ENCODE measurements around the gene AMBRA1.
"Not testable (repeated sequence)": the region's sequence is repeated elsewhere in the genome, so short reads cannot be mapped to it uniquely, and the experiment has no call there.

Gene AMBRA1

DNA sequence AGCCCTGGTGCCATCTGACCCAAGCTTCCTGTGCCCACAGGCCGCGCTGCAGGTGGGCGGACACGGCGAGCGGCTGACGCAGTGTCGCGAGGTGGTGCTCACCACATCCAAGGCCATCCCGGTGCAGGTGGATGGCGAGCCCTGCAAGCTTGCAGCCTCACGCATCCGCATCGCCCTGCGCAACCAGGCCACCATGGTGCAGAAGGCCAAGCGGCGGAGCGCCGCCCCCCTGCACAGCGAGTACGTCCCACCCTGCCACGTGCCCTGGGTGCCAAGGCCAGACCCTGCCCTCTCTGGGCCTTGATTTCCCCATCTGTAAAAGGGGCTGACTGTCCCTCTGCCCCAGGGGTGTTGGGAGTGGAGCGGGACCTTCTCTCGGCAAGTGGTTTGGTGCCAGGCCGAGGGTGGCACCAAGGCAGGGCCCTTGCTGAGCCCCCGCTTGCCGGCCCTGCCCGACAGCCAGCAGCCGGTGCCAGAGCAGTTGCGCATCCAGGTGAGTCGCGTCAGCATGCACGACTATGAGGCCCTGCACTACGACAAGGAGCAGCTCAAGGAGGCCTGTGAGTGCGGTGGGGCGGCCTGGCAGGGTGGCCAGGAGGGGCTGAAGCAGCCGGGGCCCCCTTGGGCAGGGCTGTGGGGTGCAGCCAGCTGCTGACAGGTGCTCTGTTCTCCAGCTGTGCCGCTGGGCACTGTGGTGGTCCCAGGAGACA, 218.3 kb downstream of the AMBRA1 start:
- H3K4me1 ChIP-seq (ENCODE audit: control insufficient read depth in 1 of 2, insufficient read depth in 2 of 2, low read length in 2 of 2) = peaks cover 0 to 4% of the 10 kb centered on the region in 2 donors
- H3K4me3 ChIP-seq (ENCODE audit: low read depth in 1 of 2, low read length in 2 of 2) = no peak overlapping the region
- H3K27ac ChIP-seq (ENCODE audit: low read depth, low read length) = no peak overlapping the region
- no peaks in the 10 kb centered on the region for H3K9me3 ChIP-seq (ENCODE audit: control insufficient read depth in 1 of 2, low read length in 2 of 2)
- no peaks in the 10 kb centered on the region for H3K27me3 ChIP-seq (ENCODE audit: control insufficient read depth in 1 of 2, insufficient read depth in 2 of 2, low read length in 2 of 2)
- H3K36me3 ChIP-seq (ENCODE audit: control insufficient read depth in 1 of 2, insufficient read depth in 2 of 2, low read length in 2 of 2) = peaks cover 10 to 64% of the 10 kb centered on the region in 2 donors
- no peak overlapping the region for H3K9ac ChIP-seq (ENCODE audit: low read depth in 1 of 2, low read length in 2 of 2)

DNA sequence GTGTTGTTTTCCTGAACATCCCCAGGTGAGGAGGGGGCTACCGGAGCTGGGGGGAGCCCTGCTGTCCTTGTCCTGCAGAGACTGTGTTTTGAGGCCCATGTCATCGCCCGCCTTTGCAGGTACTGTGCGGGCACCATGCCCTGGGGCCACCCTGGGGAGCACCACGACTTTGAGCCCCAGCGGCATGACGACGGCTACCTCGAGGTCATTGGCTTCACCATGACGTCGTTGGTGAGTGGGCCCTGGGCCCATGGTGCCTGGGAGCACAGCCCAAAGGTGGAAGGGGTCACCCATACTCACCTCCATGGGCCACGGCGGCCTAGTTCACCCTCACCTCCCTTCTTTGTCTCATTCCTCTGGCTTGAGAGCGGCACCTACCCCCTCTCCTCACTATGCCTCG, 219.0 kb downstream of the AMBRA1 start:
- Histone ChIP-seq H3K4me3 (ENCODE audit: low read depth in 1 of 2, low read length in 2 of 2) (no peak overlapping the region), H3K9ac (ENCODE audit: low read depth in 1 of 2, low read length in 2 of 2) (no peak overlapping the region), H3K4me1 (ENCODE audit: control insufficient read depth in 1 of 2, insufficient read depth in 2 of 2, low read length in 2 of 2) (peaks cover 0 to 4% of the 10 kb centered on the region in 2 donors), H3K27me3 (ENCODE audit: control insufficient read depth in 1 of 2, insufficient read depth in 2 of 2, low read length in 2 of 2) (no peaks in the 10 kb centered on the region), H3K9me3 (ENCODE audit: control insufficient read depth in 1 of 2, low read length in 2 of 2) (no peaks in the 10 kb centered on the region), H3K27ac (ENCODE audit: low read depth, low read length) (no peak overlapping the region), H3K36me3 (ENCODE audit: control insufficient read depth in 1 of 2, insufficient read depth in 2 of 2, low read length in 2 of 2) (peaks cover 17 to 70% of the 10 kb centered on the region in 2 donors)

DNA sequence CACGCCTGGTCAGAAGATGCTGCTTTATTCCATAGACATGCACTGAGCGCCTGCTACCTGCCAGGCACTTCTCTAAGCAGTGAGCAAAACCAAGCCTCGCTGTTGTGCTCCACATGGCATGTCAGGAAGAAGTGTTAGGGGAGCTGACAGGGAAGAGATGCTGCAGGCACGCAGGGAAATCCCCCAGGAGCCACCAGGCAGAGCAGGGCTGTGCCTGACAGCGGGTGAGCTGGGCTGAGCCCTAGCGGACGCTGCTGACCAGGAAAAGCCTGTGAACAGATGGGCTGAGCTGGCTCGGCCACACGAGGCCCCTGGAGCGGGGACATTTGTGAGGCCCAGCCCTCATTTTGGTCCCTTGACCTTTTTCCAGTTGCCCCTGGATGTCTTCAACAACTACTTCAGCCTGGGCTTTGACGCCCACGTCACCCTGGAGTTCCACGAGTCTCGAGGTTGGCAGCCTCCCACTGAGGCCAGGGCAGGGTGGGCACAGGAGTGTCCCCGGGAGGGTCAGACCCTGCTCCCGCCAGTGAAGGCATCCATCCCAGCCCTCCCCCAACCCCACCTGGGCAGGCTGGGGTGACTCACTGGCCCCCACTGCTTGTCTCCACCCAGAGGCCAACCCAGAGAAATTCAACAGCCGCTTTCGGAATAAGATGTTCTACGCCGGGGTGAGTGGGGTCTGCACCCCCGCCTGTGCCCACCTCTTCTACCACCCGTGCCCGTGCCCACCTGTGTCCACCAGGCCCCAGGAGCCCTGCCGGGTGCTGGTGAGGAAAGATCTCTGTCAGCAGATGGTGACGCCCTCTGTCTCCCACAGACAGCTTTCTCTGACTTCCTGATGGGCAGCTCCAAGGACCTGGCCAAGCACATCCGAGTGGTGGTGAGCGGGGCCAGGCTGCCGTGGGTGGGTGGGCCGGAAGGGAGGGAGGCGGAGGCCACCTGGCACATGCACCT, 219.8 kb downstream of the AMBRA1 start:
- Histone ChIP-seq H3K9ac (ENCODE audit: low read depth in 1 of 2, low read length in 2 of 2) (no peak overlapping the region), H3K4me1 (ENCODE audit: control insufficient read depth in 1 of 2, insufficient read depth in 2 of 2, low read length in 2 of 2) (peaks cover 0 to under 1% of the 10 kb centered on the region in 2 donors), H3K27ac (ENCODE audit: low read depth, low read length) (no peak overlapping the region), H3K9me3 (ENCODE audit: control insufficient read depth in 1 of 2, low read length in 2 of 2) (no peaks in the 10 kb centered on the region), H3K4me3 (ENCODE audit: low read depth in 1 of 2, low read length in 2 of 2) (no peak overlapping the region), H3K27me3 (ENCODE audit: control insufficient read depth in 1 of 2, insufficient read depth in 2 of 2, low read length in 2 of 2) (no peaks in the 10 kb centered on the region), H3K36me3 (ENCODE audit: control insufficient read depth in 1 of 2, insufficient read depth in 2 of 2, low read length in 2 of 2) (peaks cover 24 to 76% of the 10 kb centered on the region in 2 donors)

DNA sequence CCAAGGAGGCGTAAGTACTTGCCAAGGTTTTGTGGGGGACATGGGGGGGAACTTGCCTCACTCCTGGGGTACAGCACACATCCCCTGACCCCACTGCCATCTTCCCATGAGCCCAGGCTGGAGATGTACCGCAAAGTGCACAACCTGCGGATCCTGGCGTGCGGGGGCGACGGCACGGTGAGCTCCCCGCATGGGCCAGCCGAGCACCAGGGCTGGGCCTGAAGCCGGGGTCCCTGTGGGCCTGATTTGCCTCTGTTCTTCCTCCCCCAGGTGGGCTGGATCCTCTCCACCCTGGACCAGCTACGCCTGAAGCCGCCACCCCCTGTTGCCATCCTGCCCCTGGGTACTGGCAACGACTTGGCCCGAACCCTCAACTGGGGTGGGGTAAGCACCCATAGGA, 221.3 kb downstream of the AMBRA1 start:
- not testable (repeated sequence) for H3K4me1 ChIP-seq (ENCODE audit: control insufficient read depth in 1 of 2, insufficient read depth in 2 of 2, low read length in 2 of 2); H3K9me3 ChIP-seq (ENCODE audit: control insufficient read depth in 1 of 2, low read length in 2 of 2); H3K9ac ChIP-seq (ENCODE audit: low read depth in 1 of 2, low read length in 2 of 2); H3K27me3 ChIP-seq (ENCODE audit: control insufficient read depth in 1 of 2, insufficient read depth in 2 of 2, low read length in 2 of 2); H3K27ac ChIP-seq (ENCODE audit: low read depth, low read length); H3K4me3 ChIP-seq (ENCODE audit: low read depth in 1 of 2, low read length in 2 of 2)
- peaks cover 29 to 78% of the 10 kb centered on the region in 2 donors for H3K36me3 ChIP-seq (ENCODE audit: control insufficient read depth in 1 of 2, insufficient read depth in 2 of 2, low read length in 2 of 2)

DNA sequence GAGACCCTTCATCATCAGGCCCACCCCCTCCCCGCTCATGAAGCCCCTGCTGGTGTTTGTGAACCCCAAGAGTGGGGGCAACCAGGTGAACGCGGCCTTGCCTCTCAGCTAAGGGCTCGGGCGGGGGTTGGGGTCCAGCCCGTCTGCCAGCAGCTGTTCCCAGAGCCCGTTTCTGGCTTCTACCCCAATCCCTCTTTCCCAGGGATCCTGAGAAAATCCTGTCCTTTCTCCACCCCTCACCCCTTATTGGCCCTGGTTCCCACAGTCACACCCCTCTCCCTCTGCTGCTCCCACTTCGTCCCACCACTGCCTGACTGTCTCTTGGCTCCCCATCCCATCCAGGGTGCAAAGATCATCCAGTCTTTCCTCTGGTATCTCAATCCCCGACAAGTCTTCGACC, 221.7 kb downstream of the AMBRA1 start:
- Histone ChIP-seq H3K27ac (ENCODE audit: low read depth, low read length) (no peak overlapping the region), H3K36me3 (ENCODE audit: control insufficient read depth in 1 of 2, insufficient read depth in 2 of 2, low read length in 2 of 2) (peaks cover 29 to 74% of the 10 kb centered on the region in 2 donors), H3K27me3 (ENCODE audit: control insufficient read depth in 1 of 2, insufficient read depth in 2 of 2, low read length in 2 of 2) (no peaks in the 10 kb centered on the region), H3K4me1 (ENCODE audit: control insufficient read depth in 1 of 2, insufficient read depth in 2 of 2, low read length in 2 of 2) (no peaks in the 10 kb centered on the region), H3K9ac (ENCODE audit: low read depth in 1 of 2, low read length in 2 of 2) (no peak overlapping the region), H3K9me3 (ENCODE audit: control insufficient read depth in 1 of 2, low read length in 2 of 2) (no peaks in the 10 kb centered on the region), H3K4me3 (ENCODE audit: low read depth in 1 of 2, low read length in 2 of 2) (no peak overlapping the region)

DNA sequence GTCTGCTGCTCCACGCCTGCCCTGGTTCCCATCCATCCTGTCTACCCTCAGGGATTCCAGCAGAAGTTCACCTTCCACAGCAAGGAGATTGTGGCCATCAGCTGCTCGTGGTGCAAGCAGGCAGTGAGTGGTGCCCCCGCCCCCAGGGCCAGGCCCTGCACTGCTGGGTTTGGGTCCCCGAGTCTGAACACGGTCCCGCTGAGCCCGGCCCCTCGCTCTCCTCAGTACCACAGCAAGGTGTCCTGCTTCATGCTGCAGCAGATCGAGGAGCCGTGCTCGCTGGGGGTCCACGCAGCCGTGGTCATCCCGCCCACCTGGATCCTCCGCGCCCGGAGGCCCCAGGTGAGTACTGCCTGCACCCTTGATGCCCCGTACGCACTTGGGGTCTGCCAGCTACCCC, 222.6 kb downstream of the AMBRA1 start:
- not testable (repeated sequence) for H3K9me3 ChIP-seq (ENCODE audit: control insufficient read depth in 1 of 2, low read length in 2 of 2); H3K4me3 ChIP-seq (ENCODE audit: low read depth in 1 of 2, low read length in 2 of 2); H3K9ac ChIP-seq (ENCODE audit: low read depth in 1 of 2, low read length in 2 of 2); H3K27me3 ChIP-seq (ENCODE audit: control insufficient read depth in 1 of 2, insufficient read depth in 2 of 2, low read length in 2 of 2); H3K4me1 ChIP-seq (ENCODE audit: control insufficient read depth in 1 of 2, insufficient read depth in 2 of 2, low read length in 2 of 2); H3K27ac ChIP-seq (ENCODE audit: low read depth, low read length)
- peaks cover 25 to 67% of the 10 kb centered on the region in 2 donors for H3K36me3 ChIP-seq (ENCODE audit: control insufficient read depth in 1 of 2, insufficient read depth in 2 of 2, low read length in 2 of 2)

DNA sequence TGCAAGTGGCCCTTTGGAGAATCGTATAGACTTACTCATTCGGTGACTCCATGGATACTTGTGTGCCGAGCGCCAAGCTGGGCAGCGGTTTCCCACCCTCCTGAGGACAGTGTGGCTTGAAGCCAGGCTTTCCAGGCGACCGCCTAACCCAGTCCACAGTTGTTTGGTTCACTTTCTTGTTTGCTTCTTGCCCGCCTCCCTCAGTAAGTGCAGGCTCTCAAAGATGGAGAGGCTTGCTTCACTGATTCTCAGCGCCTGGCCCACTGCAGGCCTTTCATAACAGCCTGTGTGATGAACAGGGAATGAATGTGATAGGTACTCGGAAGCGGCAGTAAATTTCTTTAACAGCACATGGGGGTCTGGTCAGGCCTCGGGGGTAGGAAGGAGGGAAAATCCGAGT, 223.6 kb downstream of the AMBRA1 start:
- Histone ChIP-seq H3K27me3 (ENCODE audit: control insufficient read depth in 1 of 2, insufficient read depth in 2 of 2, low read length in 2 of 2) (no peaks in the 10 kb centered on the region), H3K4me1 (ENCODE audit: control insufficient read depth in 1 of 2, insufficient read depth in 2 of 2, low read length in 2 of 2) (no peaks in the 10 kb centered on the region), H3K36me3 (ENCODE audit: control insufficient read depth in 1 of 2, insufficient read depth in 2 of 2, low read length in 2 of 2) (peaks cover 25 to 57% of the 10 kb centered on the region in 2 donors), H3K9ac (ENCODE audit: low read depth in 1 of 2, low read length in 2 of 2) (no peak overlapping the region), H3K9me3 (ENCODE audit: control insufficient read depth in 1 of 2, low read length in 2 of 2) (no peaks in the 10 kb centered on the region), H3K4me3 (ENCODE audit: low read depth in 1 of 2, low read length in 2 of 2) (no peak overlapping the region), H3K27ac (ENCODE audit: low read depth, low read length) (no peak overlapping the region)

DNA sequence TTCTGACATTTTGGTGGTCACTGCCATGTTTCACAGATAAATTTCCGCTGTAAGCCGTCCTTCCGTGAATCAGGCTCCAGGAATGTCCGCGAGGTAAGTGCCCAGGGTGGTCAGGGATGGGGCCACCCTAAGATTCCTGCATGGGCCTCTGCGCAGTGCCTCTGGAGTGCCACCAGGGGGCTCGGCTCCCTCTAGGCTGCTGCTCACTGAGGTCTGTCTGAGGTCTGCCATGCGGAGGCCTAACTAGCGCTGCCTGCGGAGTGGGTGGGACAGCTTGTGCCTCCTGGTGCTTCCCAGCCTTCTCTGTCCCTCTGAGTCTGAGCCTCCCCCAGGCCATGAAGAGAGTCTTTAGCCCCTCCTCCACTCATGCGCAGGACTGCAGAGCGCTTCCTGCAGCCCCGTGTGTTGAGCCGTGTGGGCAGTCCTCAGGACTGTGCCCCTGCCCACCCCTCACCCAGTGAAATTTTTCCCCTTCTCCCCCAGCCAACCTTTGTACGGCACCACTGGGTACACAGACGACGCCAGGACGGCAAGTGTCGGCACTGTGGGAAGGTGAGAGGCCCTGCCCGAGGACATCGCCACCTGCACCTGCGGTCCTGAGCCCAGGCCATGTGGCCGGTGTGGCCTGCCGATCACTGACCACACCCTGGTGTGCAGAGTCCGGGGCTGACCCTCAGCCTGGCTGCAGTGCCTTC, 224.2 kb downstream of the AMBRA1 start:
- H3K9ac ChIP-seq (ENCODE audit: low read depth in 1 of 2, low read length in 2 of 2) = no peak overlapping the region
- no peaks in the 10 kb centered on the region for H3K9me3 ChIP-seq (ENCODE audit: control insufficient read depth in 1 of 2, low read length in 2 of 2)
- no peak overlapping the region for H3K27ac ChIP-seq (ENCODE audit: low read depth, low read length)
- no peaks in the 10 kb centered on the region for H3K27me3 ChIP-seq (ENCODE audit: control insufficient read depth in 1 of 2, insufficient read depth in 2 of 2, low read length in 2 of 2)
- H3K4me1 ChIP-seq (ENCODE audit: control insufficient read depth in 1 of 2, insufficient read depth in 2 of 2, low read length in 2 of 2) = peaks cover 4% of the 10 kb centered on the region in 2 donors
- no peak overlapping the region for H3K4me3 ChIP-seq (ENCODE audit: low read depth in 1 of 2, low read length in 2 of 2)
- peaks cover 25 to 55% of the 10 kb centered on the region in 2 donors for H3K36me3 ChIP-seq (ENCODE audit: control insufficient read depth in 1 of 2, insufficient read depth in 2 of 2, low read length in 2 of 2)

DNA sequence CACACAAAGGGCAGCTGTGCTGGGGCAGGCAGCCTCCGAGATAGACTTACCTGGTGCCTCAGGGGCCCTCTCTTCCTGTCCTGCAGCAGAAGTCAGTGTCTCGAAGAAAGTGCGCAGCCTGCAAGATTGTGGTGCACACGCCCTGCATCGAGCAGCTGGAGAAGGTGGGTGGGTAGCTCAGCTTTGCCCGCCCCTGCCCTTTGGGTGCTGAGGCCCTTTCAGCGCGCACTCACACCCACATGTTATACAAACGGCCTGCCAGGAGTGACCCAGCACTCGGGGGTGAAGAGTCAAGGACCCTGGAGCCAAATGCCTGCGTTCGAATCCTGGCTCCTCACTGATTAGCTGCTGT, 225.9 kb downstream of the AMBRA1 start:
- Histone ChIP-seq H3K27ac (ENCODE audit: low read depth, low read length) (no peak overlapping the region), H3K4me3 (ENCODE audit: low read depth in 1 of 2, low read length in 2 of 2) (no peak overlapping the region), H3K36me3 (ENCODE audit: control insufficient read depth in 1 of 2, insufficient read depth in 2 of 2, low read length in 2 of 2) (peaks cover 25 to 57% of the 10 kb centered on the region in 2 donors), H3K27me3 (ENCODE audit: control insufficient read depth in 1 of 2, insufficient read depth in 2 of 2, low read length in 2 of 2) (no peaks in the 10 kb centered on the region), H3K9ac (ENCODE audit: low read depth in 1 of 2, low read length in 2 of 2) (no peak overlapping the region), H3K4me1 (ENCODE audit: control insufficient read depth in 1 of 2, insufficient read depth in 2 of 2, low read length in 2 of 2) (peaks cover 11 to 13% of the 10 kb centered on the region in 2 donors), H3K9me3 (ENCODE audit: control insufficient read depth in 1 of 2, low read length in 2 of 2) (no peaks in the 10 kb centered on the region)
